K562 treated with DMSO at 1 percent for 24 hours (cell line): ENCODE data around the gene AKAP6. TPM values are rescaled to one million over a fixed set of nuclear protein-coding genes. Genes with fewer than 3 reads are reported as not detected.

Experiments used
- total RNA-seq: library from RNA; unstranded; fragments of 300-600 nt; gene quantifications from 2 replicates; pipeline ENCODE4 v1.2.3, GENCODE V29; 2022; ENCODE audit warnings: low read depth; ENCODE audit not compliant: insufficient read depth

AKAP6 gene
- 0.14 and 0.25 TPM in 2 replicates for total RNA-seq

GRCh38 chr14:32329146-32329545 lies at the start of gene AKAP6:
Gene AKAP6 (plus strand): TSS chr14:32329298. CDS start chr14:32433494, 104,196 bp downstream.

Other genes starting within 250 kb of the AKAP6 start
- not detected in 2 replicates for gene RNU6-7, start 127.3 kb upstream of the AKAP6 start, total RNA-seq
- not detected in 2 replicates for gene RNU6-8, start 126.0 kb upstream of the AKAP6 start, total RNA-seq